Measurements from ENCODE around the gene SOX14.

DNA sequence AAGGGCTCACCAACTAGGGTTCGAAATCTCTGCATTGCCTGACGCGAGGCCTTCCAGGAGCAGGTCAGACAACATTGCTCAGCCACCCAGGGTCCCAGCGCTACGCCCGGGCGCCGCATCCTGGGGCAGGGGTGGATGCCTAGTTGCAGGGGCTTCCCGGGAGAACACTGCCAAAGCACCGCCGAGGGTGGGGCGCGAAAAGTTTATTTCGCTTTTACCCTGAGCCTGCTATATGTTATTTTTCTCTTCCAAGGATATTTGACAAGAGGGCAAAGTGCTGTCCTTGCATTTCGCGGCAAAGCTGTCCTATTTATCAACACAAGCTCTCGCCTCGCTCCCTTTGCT lies 549 bp upstream of the SOX14 start:
- TF ChIP-seq, protein P1, sequence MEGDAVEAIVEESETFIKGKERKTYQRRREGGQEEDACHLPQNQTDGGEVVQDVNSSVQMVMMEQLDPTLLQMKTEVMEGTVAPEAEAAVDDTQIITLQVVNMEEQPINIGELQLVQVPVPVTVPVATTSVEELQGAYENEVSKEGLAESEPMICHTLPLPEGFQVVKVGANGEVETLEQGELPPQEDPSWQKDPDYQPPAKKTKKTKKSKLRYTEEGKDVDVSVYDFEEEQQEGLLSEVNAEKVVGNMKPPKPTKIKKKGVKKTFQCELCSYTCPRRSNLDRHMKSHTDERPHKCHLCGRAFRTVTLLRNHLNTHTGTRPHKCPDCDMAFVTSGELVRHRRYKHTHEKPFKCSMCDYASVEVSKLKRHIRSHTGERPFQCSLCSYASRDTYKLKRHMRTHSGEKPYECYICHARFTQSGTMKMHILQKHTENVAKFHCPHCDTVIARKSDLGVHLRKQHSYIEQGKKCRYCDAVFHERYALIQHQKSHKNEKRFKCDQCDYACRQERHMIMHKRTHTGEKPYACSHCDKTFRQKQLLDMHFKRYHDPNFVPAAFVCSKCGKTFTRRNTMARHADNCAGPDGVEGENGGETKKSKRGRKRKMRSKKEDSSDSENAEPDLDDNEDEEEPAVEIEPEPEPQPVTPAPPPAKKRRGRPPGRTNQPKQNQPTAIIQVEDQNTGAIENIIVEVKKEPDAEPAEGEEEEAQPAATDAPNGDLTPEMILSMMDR (conservative IDR thresholded peaks at IDR 0.05) = no peak
- TF ChIP-seq EZH2 (IDR thresholded peaks at IDR 0.05; ENCODE audit: low read depth) = no peak

Data from PC-9 (cell line).